ENCODE data around the gene ZBTB7C. TPM values are rescaled to one million over a fixed set of nuclear protein-coding genes. Genes with fewer than 3 reads are reported as not detected.

ZBTB7C gene
- total RNA-seq, 1 donor from 2014 or later, result not detected

DNA sequence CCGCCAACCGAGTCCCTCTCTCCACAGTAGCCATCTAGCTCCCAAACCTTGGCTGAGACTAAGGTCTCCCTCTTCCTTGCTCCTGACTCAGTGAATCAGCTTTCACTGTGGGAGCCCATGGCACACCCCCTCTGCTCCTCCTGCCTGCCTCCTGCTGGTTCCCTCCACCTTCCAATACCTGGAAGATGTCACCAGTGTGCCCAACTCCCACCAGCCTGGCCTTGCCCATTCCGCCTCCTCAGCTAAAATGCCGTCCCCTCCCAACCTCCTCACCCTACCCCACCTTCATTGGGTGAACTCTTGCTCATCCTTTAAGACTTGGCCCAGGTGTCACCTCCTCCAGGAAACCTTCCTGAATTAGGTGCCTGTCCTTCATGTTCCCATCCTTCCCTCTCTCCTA is 348.8 kb downstream of the ZBTB7C start:
- ChIA-PET POLR2A (no interaction called here), CTCF (no interaction called here)
- no peaks in the 10 kb centered on the region for H3K36me3 Mint-ChIP-seq (ENCODE audit: low read depth)
- DNase-seq (no peak), ATAC-seq (ENCODE audit: low read depth) (no peak)
- TF ChIP-seq, protein P1, sequence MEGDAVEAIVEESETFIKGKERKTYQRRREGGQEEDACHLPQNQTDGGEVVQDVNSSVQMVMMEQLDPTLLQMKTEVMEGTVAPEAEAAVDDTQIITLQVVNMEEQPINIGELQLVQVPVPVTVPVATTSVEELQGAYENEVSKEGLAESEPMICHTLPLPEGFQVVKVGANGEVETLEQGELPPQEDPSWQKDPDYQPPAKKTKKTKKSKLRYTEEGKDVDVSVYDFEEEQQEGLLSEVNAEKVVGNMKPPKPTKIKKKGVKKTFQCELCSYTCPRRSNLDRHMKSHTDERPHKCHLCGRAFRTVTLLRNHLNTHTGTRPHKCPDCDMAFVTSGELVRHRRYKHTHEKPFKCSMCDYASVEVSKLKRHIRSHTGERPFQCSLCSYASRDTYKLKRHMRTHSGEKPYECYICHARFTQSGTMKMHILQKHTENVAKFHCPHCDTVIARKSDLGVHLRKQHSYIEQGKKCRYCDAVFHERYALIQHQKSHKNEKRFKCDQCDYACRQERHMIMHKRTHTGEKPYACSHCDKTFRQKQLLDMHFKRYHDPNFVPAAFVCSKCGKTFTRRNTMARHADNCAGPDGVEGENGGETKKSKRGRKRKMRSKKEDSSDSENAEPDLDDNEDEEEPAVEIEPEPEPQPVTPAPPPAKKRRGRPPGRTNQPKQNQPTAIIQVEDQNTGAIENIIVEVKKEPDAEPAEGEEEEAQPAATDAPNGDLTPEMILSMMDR (IDR thresholded peaks at IDR 0.05), result no peak
- no peaks in the 10 kb centered on the region for H3K9me3 Mint-ChIP-seq
- no peaks in the 10 kb centered on the region for H3K4me1 Mint-ChIP-seq
- intact Hi-C loops (cut with micrococcal nuclease), result no loop called here
- no peak overlapping the region for H3K27ac Mint-ChIP-seq
- H3K4me3 Mint-ChIP-seq, result no peak overlapping the region
- H3K27me3 Mint-ChIP-seq, result peaks cover 29% of the 10 kb centered on the region

- ChIA-PET POLR2A (no interaction called here), CTCF (no interaction called here)
- Mint-ChIP-seq H3K36me3 (ENCODE audit: low read depth) (no peaks in the 10 kb centered on the region), H3K27ac (no peak overlapping the region), H3K9me3 (no peaks in the 10 kb centered on the region), H3K27me3 (peaks cover 30% of the 10 kb centered on the region), H3K4me3 (no peak overlapping the region), H3K4me1 (no peaks in the 10 kb centered on the region)
- ATAC-seq (ENCODE audit: low read depth) (no peak), DNase-seq (no peak)
- intact Hi-C loops (cut with micrococcal nuclease), result no loop called here
- TF ChIP-seq, protein P1 (IDR thresholded peaks at IDR 0.05), result no peak
These were observed 349.6 kb downstream of the ZBTB7C start for GRCh38 chr18:48059455-48060010.

DNA sequence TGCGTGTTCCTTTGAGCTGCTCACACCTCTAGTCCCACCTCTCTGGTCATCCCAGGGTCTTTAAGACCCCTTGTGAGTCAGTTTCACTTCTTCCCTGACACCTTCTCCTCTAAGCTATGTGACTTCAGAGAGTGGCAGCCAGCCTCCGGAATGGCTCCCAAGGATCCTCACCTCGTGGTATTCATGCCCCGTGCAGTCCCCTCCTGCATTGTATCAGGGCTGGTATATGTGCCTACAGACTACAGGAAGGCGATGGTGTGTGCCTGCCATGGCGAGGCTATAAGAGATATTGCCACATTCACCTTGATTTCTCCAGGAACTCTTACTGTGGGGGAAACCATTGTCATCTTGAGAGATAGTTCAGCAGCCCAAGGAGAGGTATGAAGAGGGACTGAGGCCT is 350.7 kb downstream of the ZBTB7C start:
- H3K4me3 Mint-ChIP-seq, result no peak overlapping the region
- peaks cover 38% of the 10 kb centered on the region for H3K27me3 Mint-ChIP-seq
- ATAC-seq (ENCODE audit: low read depth) (no peak), DNase-seq (no peak)
- intact Hi-C loops (cut with micrococcal nuclease), result no loop called here
- H3K36me3 Mint-ChIP-seq (ENCODE audit: low read depth), result no peaks in the 10 kb centered on the region
- no peak overlapping the region for H3K27ac Mint-ChIP-seq
- ChIA-PET CTCF (interaction anchor here (0.8 kb wide), 1 partner anchor 8 kb away, joined by 3 read pairs; no protein-coding TSS in a partner anchor), POLR2A (no interaction called here)
- TF ChIP-seq, protein P1 (IDR thresholded peaks at IDR 0.05), result no peak
- no peaks in the 10 kb centered on the region for H3K4me1 Mint-ChIP-seq
- no peaks in the 10 kb centered on the region for H3K9me3 Mint-ChIP-seq

DNA sequence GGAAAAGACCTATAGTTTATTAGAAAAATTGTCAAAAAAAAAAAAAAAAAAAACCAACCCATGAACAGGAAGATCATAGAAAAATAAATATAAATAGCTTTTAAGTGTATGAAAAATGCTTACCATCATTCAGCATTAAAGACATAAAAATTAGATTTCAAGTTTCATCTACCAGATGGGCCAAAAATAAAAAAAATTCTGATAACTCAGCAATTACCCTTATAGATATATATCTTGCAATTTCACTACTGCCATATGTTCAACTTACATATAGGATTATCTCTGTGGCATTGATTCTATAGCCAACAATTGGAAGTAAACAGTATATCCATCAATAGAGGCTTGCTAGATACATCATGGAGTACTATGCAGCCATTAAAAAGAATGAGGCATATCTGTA is 352.2 kb downstream of the ZBTB7C start:
- ChIA-PET CTCF (interaction anchor here (0.7 kb wide), 1 partner anchor 9 kb away, joined by 4 read pairs; no protein-coding TSS in a partner anchor), POLR2A (no interaction called here)
- TF ChIP-seq, protein P1 (IDR thresholded peaks at IDR 0.05), result no peak
- DNase-seq (no peak), ATAC-seq (ENCODE audit: low read depth) (no peak)
- no peak overlapping the region for H3K27ac Mint-ChIP-seq
- intact Hi-C loops (cut with micrococcal nuclease), result no loop called here
- no peaks in the 10 kb centered on the region for H3K36me3 Mint-ChIP-seq (ENCODE audit: low read depth)
- no peak overlapping the region for H3K4me3 Mint-ChIP-seq
- H3K9me3 Mint-ChIP-seq, result no peaks in the 10 kb centered on the region
- no peaks in the 10 kb centered on the region for H3K4me1 Mint-ChIP-seq
- H3K27me3 Mint-ChIP-seq, result peaks cover 48% of the 10 kb centered on the region

GRCh38 chr18:48055351-48055750 is 353.8 kb downstream of the ZBTB7C start:
- ChIA-PET POLR2A (no interaction called here), CTCF (no interaction called here)
- Mint-ChIP-seq H3K36me3 (ENCODE audit: low read depth) (no peaks in the 10 kb centered on the region), H3K27ac (no peak overlapping the region), H3K4me3 (no peak overlapping the region), H3K9me3 (no peaks in the 10 kb centered on the region), H3K4me1 (no peaks in the 10 kb centered on the region), H3K27me3 (peaks cover 46% of the 10 kb centered on the region)
- DNase-seq (no peak), ATAC-seq (ENCODE audit: low read depth) (no peak)
- intact Hi-C loops (cut with micrococcal nuclease), result no loop called here
- TF ChIP-seq, protein P1 (IDR thresholded peaks at IDR 0.05), result no peak

Data from activated B cell treated with CpG ODN at 0.5 μM for 24 hours (primary cell).